ENCODE measurements around the gene LCE1A.
A peak's percentile ranks its signal among the peaks of the same experiment; 100 is the strongest.

Gene LCE1A

GRCh38 chr1:152827173-152827572 is at the start of gene LCE1A:
Gene LCE1A (plus strand): TSS chr1:152827473. CDS start chr1:152827473, 0 bp downstream.
- no peak for DNase-seq (ENCODE audit: low read depth, low spot score)

GRCh38 chr1:152777510-152778137 is 49.6 kb upstream of the LCE1A start:
- DNase-seq (ENCODE audit: low read depth, low spot score), result no peak

GRCh38 chr1:152783095-152783494 is 44.2 kb upstream of the LCE1A start:
- DNase-seq (ENCODE audit: low read depth, low spot score), result no peak

- DNase-seq (ENCODE audit: low read depth, low spot score), result no peak
Measured at GRCh38 chr1:152786077-152786476, 41.2 kb upstream of the LCE1A start, which contains the start of gene LCE1E. Gene LCE1E (plus strand): TSS chr1:152786257. CDS start chr1:152787300, 1,043 bp downstream.

- DNase-seq (ENCODE audit: low read depth, low spot score), result no peak
Measured at GRCh38 chr1:152795686-152796085, 31.6 kb upstream of the LCE1A start.

- no peak for DNase-seq (ENCODE audit: low read depth, low spot score)
Measured at GRCh38 chr1:152796421-152796820, 30.9 kb upstream of the LCE1A start, which contains the start of gene LCE1D. Gene LCE1D (plus strand): TSS chr1:152796721. CDS start chr1:152797795, 1,074 bp downstream.

GRCh38 chr1:152801333-152801732 is 25.9 kb upstream of the LCE1A start:
- no peak for DNase-seq (ENCODE audit: low read depth, low spot score)

GRCh38 chr1:152806576-152806975 is 20.7 kb upstream of the LCE1A start, which contains the start of gene LCE1C:
Gene LCE1C (minus strand): TSS chr1:152806651. CDS start chr1:152805478, 1,173 bp downstream.
- DNase-seq (ENCODE audit: low read depth, low spot score), result no peak

GRCh38 chr1:152811050-152811449 is 16.2 kb upstream of the LCE1A start:
- no peak for DNase-seq (ENCODE audit: low read depth, low spot score)

- DNase-seq (ENCODE audit: low read depth, low spot score), result no peak
Measured at GRCh38 chr1:152811671-152812070, 15.6 kb upstream of the LCE1A start, which contains the start of gene LCE1B. Gene LCE1B (plus strand): TSS chr1:152811971. CDS start chr1:152812447, 476 bp downstream.

- DNase-seq (ENCODE audit: low read depth, low spot score), result no peak
Measured at GRCh38 chr1:152817309-152817708, 10.0 kb upstream of the LCE1A start.

GRCh38 chr1:152823294-152823693 is 4.0 kb upstream of the LCE1A start:
- DNase-seq (ENCODE audit: low read depth, low spot score), result no peak

GRCh38 chr1:152824964-152825363 is 2.3 kb upstream of the LCE1A start:
- no peak for DNase-seq (ENCODE audit: low read depth, low spot score)

- no peak for DNase-seq (ENCODE audit: low read depth, low spot score)
Measured at GRCh38 chr1:152836870-152837269, 9.6 kb downstream of the LCE1A start.

- DNase-seq (ENCODE audit: low read depth, low spot score), result no peak
Measured at GRCh38 chr1:152842556-152842955, 15.3 kb downstream of the LCE1A start, which contains the start of gene LCE6A. Gene LCE6A (plus strand): TSS chr1:152842856. CDS start chr1:152843521, 665 bp downstream.

GRCh38 chr1:152855661-152856060 is 28.4 kb downstream of the LCE1A start:
- no peak for DNase-seq (ENCODE audit: low read depth, low spot score)

GRCh38 chr1:152858062-152858461 is 30.8 kb downstream of the LCE1A start:
- DNase-seq (ENCODE audit: low read depth, low spot score), result no peak

- no peak for DNase-seq (ENCODE audit: low read depth, low spot score)
Measured at GRCh38 chr1:152859696-152860095, 32.4 kb downstream of the LCE1A start, which contains the start of gene LCE7A. Gene LCE7A (plus strand): TSS chr1:152859996. CDS start chr1:152860698, 702 bp downstream.

GRCh38 chr1:152860129-152860528 is 32.9 kb downstream of the LCE1A start:
- no peak for DNase-seq (ENCODE audit: low read depth, low spot score)

- DNase-seq (ENCODE audit: low read depth, low spot score), result no peak
Measured at GRCh38 chr1:152861374-152861773, 34.1 kb downstream of the LCE1A start.

- DNase-seq (ENCODE audit: low read depth, low spot score), result no peak
Measured at GRCh38 chr1:152864443-152864842, 37.2 kb downstream of the LCE1A start.

- no peak for DNase-seq (ENCODE audit: low read depth, low spot score)
Measured at GRCh38 chr1:152866321-152866720, 39.0 kb downstream of the LCE1A start.

- peak; percentile 81 for DNase-seq (ENCODE audit: low read depth, low spot score)
Measured at GRCh38 chr1:152869808-152870419, 42.6 kb downstream of the LCE1A start.
